GM21528 (cell line): Measurements from ENCODE around the gene MYLK4.

ENCODE experiments used
- ATAC-seq: cut with Tn5 transposase; IDR thresholded peaks from one replicate; pipeline ENCODE4 v1.9.1; 2021; ENCODE audit warnings: mild to moderate bottlenecking, moderate library complexity; ENCODE audit not compliant: unreplicated experiment, low FRiP score

Gene MYLK4

DNA sequence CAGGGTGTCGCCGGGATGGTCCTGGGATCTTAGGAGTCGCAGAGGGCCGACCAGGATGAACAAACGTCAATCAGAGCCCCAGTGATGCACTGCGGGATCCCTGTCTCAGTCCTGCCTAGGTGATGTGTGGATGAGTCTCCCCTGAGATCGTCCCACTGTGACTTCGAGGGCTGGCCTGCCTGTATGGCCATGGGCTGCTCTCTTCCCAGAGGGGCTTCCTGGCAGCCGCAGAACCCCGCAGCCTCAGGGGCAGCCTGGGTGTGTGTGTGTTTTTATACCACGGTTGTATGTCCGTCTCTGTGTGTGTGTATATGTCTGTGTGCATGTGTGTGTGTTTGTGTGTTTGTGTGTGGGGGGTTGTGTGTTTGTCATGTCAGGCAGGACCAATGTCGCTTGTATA lies 111.6 kb downstream of the MYLK4 start:
- ATAC-seq: no peak

DNA sequence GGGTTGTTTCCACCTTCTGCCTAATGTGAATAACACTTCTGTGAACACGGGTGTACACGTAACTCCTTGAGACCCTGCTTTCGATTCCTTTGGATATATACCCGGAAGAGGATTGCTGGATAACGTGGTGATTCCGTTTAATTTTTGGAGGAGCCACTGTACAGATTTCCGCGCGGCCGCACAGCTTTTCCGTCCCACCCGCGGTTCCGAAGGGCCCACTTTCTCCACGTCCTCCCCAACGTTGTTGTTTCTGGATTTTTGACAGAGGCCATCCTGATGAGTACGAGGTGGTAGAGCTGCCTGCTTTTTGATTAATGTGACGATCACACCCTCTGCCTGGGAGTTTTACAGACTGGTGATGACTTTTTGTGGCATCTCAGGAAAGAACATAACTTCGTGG lies 114.0 kb downstream of the MYLK4 start:
- ATAC-seq: no peak

DNA sequence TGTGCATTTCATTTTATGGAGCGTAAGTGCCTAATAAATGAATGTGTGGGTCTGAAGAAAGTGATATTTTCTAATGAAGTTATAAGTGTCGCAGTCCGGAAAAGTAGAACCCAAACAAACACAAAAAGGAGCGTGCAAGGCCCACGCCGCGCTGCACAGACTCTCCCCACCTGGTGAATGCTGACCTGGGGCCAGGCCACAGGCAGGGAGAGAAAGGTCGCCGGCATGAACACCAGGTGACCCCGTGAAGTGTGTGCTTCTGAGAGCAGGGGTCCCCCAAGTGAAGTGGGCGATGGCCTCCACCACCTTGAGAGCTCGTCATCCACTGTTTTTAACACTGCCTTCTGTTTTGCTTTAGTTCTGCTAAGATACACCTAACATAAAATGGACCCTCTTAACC lies 114.8 kb downstream of the MYLK4 start:
- no peak for ATAC-seq

DNA sequence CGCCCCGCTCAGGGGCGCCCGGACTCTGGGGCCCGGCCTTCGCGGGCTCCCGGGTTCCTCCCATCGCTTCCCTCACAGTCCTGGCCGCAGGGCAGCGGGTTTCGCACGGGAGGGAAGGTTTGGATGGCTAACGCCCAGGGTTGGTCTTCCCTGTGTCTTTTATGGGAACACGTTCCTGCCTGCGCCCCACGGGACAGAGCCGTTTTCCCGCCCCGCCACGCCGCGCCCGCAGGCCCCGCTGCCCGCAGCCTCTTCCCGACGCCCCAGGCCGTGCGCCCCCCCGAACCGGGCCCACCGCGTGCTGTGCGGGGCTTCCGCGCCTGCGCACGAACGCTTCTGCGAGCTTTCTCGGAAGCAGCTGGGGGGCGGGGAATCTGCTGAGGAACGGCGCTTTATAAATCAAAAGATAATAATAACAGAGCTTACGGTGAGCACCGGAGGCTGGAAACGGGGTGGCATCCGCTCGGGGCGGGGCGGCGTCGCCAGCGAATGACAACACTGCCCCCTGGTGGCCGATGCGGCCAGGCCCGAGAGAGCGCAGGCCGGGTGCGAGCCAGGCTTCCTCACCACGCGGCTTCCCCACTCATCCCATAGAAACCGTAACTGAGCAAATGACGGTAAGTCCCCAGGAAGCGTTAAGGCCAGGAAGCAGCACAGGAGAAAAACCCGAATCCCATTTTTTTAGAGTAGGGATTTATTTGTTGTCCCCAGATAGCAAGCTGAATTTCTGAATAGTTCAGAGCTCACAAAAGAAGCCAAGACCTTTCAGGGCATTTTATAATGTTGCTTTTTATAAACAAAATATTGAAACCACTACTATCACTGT lies 116.4 kb downstream of the MYLK4 start:
- peak; percentile 86 for ATAC-seq

DNA sequence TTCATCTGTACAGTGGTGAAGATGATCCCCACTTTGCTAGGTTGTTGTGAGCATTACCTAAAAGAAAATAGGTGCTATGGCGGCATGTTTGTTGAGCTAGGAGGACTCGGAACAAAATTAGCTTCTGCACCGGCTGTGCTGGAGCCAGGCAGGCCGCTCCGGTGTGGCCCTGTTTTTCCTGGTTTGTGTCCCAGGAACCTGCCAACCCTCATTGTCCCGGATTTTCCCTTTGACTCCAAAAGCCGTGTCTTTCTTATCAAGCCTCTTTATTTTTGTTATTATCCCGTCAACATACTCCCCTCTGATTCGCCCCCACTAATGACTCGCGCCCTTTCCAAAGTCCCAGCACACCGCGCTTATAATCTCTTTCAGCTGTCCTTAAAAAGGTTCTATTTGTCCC lies 117.0 kb downstream of the MYLK4 start:
- no peak for ATAC-seq

DNA sequence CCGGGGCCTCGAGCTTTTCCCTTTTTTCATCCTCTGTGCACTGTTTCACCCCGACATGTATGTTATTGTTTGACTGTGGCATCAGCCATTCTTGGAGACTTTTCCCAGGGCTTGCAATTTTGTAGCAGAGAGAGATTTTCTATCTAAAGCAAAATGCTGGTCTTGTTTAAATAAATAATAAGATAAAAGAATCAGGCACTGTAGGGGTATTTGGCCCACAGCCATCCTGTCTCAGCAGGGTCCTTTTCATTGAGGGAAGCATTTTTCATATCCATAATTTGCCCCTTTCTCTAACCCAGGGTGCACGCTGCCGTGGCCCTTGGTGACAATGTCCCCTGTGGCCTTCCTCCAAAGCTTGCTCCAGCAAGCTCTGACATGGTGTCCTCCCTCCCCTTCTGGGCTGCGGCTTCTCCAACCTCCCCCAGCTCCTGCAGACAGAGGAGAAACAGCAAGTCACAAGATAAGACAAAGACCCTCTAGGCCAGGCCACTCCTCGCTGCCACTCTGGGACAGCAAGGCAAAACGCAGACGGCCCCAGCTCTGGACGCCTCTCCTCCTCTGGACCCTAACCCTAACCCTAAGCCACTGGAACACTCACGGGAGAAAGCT lies 117.6 kb downstream of the MYLK4 start:
- ATAC-seq: no peak

DNA sequence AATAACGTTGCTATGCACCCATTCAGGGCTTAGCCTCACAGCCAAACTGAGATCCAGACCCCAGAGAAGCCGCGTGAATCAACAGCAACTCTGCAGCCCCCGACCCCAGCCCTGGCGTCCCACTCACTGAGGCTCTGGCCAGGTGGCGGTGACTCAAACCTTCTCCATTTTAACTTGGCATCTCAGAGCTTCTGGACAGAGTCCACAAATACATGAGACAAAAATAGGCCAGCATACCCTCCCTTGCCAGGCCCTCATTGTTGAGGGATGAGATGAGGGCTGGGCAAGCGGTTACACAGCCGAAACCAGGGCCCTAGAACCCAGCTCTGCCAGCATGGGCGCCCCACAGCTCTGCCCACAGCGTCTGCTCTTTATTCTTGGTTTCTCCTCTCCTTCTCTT lies 118.4 kb downstream of the MYLK4 start:
- no peak for ATAC-seq

DNA sequence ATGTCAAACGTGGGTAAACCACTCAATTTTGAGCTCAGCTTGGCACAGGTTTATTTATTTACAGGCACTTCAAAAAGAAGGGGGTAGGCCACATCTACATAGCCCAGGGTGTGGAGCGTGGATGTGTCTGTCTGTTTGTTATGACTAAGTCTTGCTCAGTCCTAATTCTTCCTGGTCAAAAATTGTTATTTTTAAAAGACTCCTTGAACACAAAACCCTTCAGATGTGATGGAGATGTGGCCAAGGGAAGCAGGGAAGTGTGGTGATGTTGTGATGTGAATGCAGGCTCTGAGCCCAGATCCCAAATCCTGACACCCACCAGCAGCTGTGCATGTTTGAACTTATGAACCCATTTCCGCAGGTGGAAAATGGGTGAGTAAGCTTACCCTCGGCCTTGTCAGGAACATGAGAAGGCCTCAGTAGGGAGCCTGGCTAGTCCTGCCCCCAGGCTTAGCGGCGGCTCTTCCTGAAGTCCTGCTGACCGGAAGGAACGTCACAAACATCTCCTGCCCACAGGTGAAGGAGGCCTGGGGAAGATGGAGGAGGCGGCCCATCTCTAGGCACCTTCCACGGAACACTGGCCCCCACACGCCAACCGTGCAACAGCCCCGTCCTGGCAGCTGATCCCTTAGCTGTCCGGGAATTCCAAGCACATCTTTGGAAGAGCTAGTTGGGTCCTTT lies 119.7 kb downstream of the MYLK4 start:
- ATAC-seq: no peak

DNA sequence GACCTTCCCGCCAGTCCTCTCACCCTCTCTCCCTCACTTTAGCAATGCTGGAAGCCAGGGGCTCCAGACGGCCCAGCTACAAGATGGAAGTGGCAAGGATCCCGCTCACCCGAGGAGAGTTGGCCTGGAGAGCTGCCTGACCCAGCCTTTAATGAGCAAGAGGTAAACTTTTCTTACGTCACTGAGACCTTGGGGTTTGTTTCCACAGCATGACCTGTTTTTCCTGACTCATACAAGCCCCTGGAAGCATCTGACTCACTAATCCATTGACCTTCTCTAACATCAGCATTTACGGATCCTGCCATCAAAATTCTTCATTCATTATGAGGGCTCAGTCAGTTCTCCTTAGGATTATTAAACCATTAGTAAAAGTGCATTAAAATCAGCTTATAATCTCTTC lies 120.4 kb downstream of the MYLK4 start:
- no peak for ATAC-seq

DNA sequence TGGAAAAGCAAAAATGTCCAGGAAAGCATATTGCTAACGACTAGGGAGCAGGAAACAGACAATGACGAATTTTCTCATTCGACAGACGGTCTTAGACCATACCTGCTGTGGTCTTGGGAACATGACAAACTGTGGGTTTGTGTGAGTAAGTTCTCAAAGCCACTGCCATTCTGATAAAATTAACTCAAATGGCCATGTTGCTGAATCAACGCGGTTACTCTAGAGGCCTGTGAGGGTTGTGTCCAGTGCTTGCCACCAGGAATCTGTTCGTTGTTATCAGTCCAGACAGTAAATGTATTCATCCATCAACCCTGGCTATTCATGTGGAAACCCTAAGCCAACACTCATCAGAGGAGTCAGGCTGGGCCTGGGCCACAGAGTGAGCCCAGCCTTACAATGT lies 124.3 kb downstream of the MYLK4 start:
- no peak for ATAC-seq

DNA sequence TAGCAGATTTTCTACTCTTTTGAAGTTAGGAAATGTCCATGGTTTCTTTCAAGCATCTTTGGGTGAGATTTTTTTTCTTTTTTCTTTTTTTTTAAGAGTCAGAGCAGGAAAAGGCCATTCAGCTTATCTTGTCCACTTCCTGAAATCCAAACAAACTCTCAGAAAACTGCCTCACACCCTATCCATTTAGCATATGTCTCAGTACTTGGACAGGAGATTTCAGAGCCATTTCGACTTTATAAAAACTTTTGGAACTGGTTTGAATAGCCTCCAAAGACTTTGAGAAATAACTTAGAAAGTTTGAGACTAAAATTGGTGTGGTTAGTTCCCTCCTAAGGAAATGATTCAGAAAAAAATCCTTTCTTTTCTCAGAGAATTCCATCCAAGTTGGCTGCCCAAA lies 125.1 kb downstream of the MYLK4 start:
- no peak for ATAC-seq

DNA sequence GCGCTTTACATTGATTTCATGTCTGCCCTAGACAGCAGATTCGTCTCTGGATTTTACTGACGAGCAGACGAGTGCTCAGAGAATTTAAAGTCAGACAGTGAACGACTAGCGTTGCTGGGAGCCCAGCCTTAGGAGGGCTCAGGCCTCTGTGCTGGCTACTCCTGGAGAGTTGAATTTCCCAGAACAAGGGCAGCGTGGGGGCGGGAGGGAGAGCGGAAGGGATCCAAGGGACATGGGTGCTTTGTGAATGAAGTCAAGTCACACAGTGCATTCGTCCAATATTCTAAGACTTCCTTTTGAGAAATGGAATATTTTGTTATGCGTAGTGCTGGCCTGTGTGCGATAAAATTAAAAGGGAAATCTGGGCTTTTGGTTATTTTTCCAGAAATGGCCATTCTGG lies 126.5 kb downstream of the MYLK4 start:
- ATAC-seq: no peak

DNA sequence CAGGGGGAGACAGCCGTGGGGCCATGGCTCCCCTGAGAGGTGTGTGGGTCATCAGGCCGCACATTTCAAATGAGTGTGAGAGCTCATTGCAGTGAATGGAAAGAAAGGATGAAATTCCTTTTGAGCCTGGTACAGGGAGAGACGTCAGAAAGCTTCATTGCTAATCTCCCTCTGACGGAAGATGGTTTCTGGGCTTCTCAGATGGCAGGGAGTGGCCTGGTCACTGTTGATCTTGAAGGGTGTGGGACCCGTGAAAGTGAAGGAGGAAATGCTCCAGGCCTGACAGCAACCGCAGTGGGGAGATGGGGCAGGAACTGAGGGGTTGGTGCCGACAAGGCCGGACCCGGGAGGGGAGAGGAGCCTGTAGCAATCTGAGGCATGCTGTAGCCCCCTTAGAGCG lies 127.4 kb downstream of the MYLK4 start:
- ATAC-seq: no peak

DNA sequence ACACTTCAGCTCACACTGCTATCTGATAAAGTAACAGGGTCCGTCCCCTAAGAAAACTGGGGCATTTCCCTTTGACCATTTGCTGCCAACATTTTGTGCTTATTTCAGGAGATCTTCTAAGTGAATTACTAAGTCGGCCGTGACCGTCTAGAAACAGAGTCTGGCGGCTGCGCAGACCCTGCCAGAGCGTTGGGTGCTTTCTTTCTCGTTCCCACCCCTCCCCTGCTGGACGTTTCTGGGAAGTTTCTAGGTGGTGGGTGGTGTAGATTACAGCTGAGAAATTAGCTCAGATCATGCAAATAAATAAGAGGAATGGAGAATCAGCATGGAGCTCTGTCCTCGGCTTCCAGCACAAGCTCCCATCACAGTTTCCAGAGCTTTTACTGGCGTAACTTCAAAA lies 128.1 kb downstream of the MYLK4 start:
- ATAC-seq: no peak

DNA sequence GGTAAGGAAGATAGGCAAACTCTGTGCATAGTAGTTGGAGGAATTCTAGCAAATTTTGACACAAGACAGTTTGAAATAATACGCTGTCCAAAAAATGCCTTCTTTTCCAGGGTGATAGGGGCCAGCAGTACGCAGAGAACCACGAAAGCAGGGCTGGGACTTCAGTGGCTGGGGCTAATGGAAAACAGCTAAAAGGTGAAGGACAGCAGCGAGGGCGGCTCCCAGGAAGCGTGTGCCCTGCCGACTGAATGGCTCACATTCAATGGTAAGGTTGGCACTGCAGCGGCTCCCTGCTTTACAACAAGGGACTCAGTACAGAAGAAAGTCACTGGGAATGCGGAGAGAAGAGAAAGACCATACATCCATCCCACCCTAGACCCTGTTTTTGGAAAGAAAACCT lies 131.1 kb downstream of the MYLK4 start:
- no peak for ATAC-seq

DNA sequence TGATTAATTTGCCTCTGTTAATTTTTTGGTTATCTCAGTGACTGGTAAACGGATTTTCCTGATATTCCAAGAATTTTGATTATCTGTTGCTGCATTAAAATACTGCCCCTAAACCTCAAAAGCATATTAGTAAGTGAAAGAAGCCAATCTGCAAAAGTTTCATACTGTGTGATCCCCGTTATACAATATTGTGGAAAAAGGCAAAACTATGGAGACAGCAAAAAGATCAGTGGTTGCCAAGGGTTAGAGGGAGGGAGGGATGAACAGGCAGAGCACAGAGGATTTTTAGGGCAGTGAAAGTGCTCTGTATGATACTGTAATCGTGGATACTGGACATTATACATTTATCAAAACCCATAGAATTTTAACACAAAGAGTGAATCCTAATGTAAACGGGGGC lies 133.0 kb downstream of the MYLK4 start:
- no peak for ATAC-seq

DNA sequence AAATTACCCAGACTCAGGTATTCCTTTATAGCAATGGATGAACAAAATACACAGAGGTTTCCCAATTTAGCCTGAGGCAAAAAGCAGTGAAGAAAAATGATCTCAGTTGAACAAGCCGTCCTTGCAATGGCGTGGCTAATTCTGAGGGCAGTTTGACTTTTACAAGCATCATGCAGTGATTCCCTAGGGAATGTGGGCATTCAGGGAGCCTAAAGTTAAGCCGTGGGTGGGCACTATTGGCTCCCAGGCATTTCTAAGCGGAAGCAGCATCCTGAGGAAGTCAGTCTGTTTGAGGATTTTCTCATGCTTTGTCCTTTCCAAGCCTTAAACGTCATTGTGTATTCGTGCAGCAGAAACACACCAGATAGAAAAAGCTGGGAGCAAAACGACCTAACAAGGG lies 133.9 kb downstream of the MYLK4 start:
- ATAC-seq: no peak

DNA sequence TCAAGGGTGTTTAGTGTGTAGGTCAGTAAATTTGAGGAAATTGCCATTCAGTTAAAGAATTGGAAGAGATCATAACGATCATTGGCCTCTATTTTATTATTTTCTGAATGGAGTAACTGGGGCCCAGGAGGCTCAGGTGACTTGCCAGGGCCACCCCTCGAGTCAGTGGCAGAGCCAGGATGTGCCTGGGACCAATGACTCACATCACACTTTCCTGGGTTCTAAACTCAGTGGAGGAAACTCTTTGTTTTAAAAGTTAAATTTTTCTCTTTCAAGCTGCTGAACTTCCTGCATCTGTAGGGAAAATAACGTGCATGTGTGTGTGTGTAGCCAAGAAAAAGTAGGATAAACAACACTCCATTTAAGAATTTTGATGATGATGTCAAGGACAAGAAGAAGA lies 135.5 kb downstream of the MYLK4 start:
- no peak for ATAC-seq

DNA sequence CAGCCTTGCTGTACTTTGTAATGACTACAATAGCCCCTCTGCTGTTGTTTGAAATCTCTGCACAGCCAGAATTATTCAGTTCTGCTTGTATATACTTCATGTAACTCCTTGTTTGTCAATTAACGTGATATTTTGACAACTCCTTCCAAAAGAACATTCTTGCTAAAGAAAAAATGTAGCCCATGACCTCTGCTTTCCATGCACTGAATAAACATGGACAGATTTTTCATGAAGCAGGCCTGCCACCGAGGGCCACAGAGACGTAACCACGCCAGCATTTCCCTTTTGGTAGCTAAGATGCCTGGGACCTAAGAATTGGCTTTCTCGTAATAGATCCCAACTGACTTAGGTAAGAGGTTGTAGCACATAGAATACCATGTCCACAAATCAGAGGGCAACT lies 135.9 kb downstream of the MYLK4 start:
- no peak for ATAC-seq

DNA sequence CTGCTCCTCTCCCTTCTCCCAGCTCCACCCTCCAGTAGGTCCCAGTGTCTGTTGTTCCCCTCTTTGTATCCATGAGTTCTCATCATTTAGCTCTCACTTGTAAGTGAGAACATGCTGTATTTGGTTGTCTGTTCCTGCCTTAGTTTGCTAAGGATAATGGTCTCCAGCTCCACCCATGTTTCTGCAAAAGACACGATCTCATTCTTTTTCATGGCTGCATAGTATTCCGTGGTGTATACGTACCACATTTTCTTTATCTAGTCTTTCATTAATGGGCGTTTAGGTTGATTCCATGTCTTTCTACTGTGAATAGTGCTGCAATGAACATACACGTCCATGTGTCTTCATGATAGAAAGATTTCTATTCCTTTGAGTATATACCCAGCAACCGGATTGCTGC lies 136.6 kb downstream of the MYLK4 start:
- ATAC-seq: no peak
